Ishikawa (cell line): Measurements from ENCODE around the gene ZBTB7C.

Experiments used
- CEBPB ChIP-seq: IDR thresholded peaks from 2 replicates; pipeline ENCODE4 v1.6.1; 2012
- CREB1 ChIP-seq: IDR thresholded peaks from 2 replicates; pipeline ENCODE4 v1.6.1; 2012; ENCODE audit warnings: low read depth
- EGR1 ChIP-seq: IDR thresholded peaks from 2 replicates; pipeline ENCODE4 v1.6.1; 2012
- EP300 ChIP-seq: IDR thresholded peaks from 2 replicates; pipeline ENCODE4 v1.6.1; 2012; ENCODE audit warnings: borderline replicate concordance
- FOXM1 ChIP-seq: IDR thresholded peaks from 2 replicates; pipeline ENCODE4 v1.6.1; 2012; ENCODE audit warnings: low read depth, borderline replicate concordance
- NFIC ChIP-seq: IDR thresholded peaks from 2 replicates; pipeline ENCODE4 v1.6.1; 2012
- RAD21 ChIP-seq: IDR thresholded peaks from 2 replicates; pipeline ENCODE4 v1.6.1; 2012; ENCODE audit warnings: low read depth
- TAF1 ChIP-seq: IDR thresholded peaks from 2 replicates; pipeline ENCODE4 v1.6.1; 2012; ENCODE audit warnings: low read depth, mild to moderate bottlenecking
- TCF12 ChIP-seq: IDR thresholded peaks from 2 replicates; pipeline ENCODE4 v1.6.1; 2012; ENCODE audit warnings: low read depth
- TEAD4 ChIP-seq: IDR thresholded peaks from 2 replicates; pipeline ENCODE4 v1.6.1; 2012
- YY1 ChIP-seq: IDR thresholded peaks from 2 replicates; pipeline ENCODE4 v1.6.1; 2012; ENCODE audit warnings: low read depth
- ZBTB7A ChIP-seq: IDR thresholded peaks from 2 replicates; pipeline ENCODE4 v1.6.1; 2012; ENCODE audit warnings: low read depth
- TF ChIP-seq, protein P1 (sequence below): IDR thresholded peaks from 2 replicates; pipeline ENCODE4 v1.6.1; 2012; ENCODE audit warnings: low read depth, mild to moderate bottlenecking
- TF ChIP-seq, protein P2 (sequence below): IDR thresholded peaks from 2 replicates; pipeline ENCODE4 v1.6.1; 2012
- TF ChIP-seq, protein P3 (sequence below): IDR thresholded peaks from 2 replicates; pipeline ENCODE4 v1.6.1; 2012

Gene ZBTB7C

DNA sequence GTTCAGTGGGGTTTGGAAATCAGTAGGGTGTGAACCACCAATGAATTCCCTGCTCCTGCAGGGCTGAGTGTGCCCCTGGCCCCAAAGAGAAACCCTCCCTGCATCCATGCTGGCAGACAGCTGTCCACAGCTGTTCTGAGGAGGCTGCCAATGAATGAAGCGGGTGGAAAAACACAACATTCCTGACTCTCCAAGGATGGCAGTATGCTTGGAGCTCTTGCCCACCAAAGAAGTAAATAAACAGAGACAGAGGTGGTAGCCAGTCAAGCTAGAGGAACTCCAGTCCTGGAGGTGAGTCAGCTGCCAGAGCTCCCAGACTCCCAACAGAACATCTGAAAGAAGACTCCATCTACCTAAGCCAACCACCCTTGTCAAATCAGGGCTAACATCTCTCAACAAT is 6.2 kb downstream of the ZBTB7C start:
- TF ChIP-seq, protein P1, sequence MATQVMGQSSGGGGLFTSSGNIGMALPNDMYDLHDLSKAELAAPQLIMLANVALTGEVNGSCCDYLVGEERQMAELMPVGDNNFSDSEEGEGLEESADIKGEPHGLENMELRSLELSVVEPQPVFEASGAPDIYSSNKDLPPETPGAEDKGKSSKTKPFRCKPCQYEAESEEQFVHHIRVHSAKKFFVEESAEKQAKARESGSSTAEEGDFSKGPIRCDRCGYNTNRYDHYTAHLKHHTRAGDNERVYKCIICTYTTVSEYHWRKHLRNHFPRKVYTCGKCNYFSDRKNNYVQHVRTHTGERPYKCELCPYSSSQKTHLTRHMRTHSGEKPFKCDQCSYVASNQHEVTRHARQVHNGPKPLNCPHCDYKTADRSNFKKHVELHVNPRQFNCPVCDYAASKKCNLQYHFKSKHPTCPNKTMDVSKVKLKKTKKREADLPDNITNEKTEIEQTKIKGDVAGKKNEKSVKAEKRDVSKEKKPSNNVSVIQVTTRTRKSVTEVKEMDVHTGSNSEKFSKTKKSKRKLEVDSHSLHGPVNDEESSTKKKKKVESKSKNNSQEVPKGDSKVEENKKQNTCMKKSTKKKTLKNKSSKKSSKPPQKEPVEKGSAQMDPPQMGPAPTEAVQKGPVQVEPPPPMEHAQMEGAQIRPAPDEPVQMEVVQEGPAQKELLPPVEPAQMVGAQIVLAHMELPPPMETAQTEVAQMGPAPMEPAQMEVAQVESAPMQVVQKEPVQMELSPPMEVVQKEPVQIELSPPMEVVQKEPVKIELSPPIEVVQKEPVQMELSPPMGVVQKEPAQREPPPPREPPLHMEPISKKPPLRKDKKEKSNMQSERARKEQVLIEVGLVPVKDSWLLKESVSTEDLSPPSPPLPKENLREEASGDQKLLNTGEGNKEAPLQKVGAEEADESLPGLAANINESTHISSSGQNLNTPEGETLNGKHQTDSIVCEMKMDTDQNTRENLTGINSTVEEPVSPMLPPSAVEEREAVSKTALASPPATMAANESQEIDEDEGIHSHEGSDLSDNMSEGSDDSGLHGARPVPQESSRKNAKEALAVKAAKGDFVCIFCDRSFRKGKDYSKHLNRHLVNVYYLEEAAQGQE: no peak

DNA sequence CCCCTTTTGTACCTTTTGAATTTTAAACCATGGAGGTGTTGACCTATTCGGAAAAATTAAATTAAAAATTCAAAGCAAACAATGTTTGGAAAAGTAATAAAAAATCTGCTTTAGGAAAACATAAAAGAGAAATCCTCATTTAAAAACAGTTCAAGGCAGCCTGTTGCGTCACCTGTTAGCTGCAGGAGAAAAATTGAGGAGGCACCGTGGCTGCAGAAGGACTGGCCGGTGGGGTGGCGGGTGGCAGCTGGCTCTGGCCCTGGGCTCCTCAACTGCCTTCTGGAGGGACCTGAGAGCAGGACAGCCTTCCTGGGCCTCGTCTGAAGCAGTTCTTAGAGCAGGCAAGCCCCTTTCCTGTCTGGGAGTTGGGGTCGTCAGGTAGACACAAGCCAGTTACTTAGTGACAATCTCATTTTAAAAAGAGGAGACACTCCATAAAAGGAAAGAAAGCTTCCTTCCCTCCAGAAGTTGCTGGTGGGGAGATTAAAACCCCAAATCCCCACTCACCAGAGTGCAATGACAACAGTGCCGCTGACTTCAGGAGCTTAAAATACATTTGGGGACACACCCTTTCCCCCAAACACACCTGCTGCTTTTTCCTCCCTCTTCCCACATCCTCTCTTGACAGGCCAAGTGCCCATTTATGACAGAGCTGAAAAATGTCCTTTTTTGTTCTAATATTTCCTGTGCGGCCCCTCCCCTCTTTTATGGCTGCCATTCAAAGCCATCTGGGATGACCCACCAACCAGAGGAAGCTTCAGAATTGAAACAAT is 9.7 kb downstream of the ZBTB7C start:
- TF ChIP-seq TCF12 (no peak), CREB1 (no peak), EP300 (no peak), TAF1 (no peak), ZBTB7A (no peak)

DNA sequence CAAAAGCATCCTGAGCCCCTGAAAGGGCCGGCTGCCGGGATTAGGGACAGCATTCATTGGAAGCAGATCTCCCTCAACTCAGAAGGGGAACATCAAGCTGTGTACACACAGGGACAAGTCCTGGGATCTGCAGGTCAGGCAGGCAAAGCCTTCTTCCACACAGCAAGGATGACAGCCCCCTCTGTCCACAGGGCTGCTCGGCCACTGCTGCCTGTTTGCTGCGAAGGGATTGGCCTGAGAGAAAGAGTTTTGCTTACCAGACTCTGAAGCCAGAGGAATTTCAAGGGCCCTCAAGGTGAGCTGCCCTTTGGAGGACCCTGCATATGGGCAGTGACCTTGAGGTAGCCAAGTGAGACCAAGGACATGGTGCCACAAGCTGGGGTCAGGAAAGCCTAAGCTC is 11.1 kb downstream of the ZBTB7C start:
- no peak for TF ChIP-seq EGR1
- no peak for TF ChIP-seq RAD21
- no peak for TF ChIP-seq CREB1
- no peak for TF ChIP-seq EP300
- no peak for TF ChIP-seq YY1
- TF ChIP-seq, protein P2, sequence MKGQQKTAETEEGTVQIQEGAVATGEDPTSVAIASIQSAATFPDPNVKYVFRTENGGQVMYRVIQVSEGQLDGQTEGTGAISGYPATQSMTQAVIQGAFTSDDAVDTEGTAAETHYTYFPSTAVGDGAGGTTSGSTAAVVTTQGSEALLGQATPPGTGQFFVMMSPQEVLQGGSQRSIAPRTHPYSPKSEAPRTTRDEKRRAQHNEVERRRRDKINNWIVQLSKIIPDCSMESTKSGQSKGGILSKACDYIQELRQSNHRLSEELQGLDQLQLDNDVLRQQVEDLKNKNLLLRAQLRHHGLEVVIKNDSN: no peak
- no peak for TF ChIP-seq ZBTB7A
- TF ChIP-seq TCF12: no peak
- TF ChIP-seq TAF1: no peak
- TF ChIP-seq, protein P1: no peak
- TF ChIP-seq TEAD4: no peak
- no peak for TF ChIP-seq FOXM1
- no peak for TF ChIP-seq NFIC
- no peak for TF ChIP-seq CEBPB
- TF ChIP-seq, protein P3, sequence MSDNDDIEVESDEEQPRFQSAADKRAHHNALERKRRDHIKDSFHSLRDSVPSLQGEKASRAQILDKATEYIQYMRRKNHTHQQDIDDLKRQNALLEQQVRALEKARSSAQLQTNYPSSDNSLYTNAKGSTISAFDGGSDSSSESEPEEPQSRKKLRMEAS: no peak

DNA sequence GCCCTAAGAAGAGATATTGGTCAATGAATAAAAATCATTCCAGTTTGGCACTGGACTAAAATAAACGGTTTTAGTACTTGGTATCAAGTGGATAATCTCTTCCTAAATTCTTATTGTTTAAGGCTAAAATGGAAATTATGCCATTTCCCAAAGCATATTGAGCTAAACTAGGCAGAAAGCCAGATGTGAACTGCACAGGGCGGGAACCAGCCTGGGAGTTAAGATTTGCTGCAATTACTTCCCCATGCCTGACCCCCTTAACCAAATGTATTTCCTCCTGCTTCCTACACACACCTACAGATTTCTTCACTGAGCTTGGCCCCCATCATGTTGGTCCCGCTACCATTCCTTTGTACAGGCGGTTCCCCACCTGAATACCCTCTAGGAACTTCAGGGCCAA is 12.2 kb downstream of the ZBTB7C start:
- no peak for TF ChIP-seq CEBPB
- no peak for TF ChIP-seq ZBTB7A
- no peak for TF ChIP-seq EP300
- no peak for TF ChIP-seq CREB1
- TF ChIP-seq TCF12: no peak
- no peak for TF ChIP-seq RAD21

DNA sequence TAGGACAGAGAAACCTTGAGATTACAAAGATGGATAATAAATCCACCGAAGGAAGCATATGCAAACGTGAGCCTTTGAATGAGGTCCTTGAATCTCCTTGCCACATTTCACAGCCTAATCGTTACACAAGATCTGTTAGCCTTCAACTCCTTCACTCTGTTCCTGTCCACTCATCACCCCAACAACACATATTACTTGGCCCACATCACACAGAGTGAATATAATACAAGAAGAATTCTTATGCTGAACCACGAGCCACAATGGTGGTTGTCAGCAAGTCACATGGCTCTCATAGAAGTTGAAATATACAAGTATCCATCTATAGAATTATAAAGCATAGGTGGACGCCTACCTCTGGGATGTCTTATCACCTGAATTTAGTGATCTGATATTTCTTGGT is 12.6 kb downstream of the ZBTB7C start:
- no peak for TF ChIP-seq EGR1
- TF ChIP-seq, protein P1: no peak
- TF ChIP-seq NFIC: no peak
- no peak for TF ChIP-seq FOXM1
- no peak for TF ChIP-seq TCF12
- TF ChIP-seq EP300: no peak
- TF ChIP-seq, protein P2: no peak
- no peak for TF ChIP-seq RAD21
